ENCODE measurements around the gene TIFAB. TPM values are rescaled to one million over a fixed set of nuclear protein-coding genes. Genes with fewer than 3 reads are reported as not detected.

Gene TIFAB
- total RNA-seq, 1 donor from 2014 or later = not detected

DNA sequence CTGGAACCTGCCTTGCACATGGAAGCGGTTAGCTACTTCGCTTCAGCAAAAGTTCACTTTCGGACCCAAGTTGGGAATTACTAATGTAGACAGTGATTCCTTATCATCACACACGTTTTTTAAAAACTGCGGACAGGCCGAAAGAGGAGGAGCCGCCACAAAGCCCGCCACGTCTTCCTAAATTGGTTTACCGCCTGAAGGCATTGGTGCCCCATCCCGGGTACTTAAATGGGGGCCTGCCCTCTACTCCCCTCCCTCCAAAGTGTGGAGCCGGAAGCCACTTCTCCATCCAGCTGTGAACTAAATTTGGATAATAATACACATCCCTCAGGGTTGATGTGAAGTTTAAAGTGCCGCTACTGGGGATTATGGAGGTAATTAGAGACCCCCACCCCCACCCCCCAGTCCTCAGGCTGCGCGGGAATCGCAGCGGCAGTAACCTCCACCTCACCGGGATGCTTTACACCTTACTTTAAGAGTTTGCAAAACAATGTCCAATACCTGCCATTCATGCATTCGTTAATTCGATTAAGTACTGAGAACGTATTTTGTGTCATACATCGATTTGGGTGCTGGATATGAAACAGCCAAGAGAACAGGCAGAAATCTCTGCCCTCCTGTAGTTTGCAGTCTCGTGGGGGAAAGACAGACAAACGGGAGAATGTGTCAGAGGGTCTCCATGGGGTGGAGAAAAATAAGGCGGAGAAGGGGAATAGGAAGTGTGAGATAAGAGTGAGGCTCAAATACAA is 52.2 kb downstream of the TIFAB start:
- peaks cover 23% of the 10 kb centered on the region for H3K36me3 Mint-ChIP-seq (ENCODE audit: low read depth)
- peak overlapping the region; percentile 94 for H3K4me3 Mint-ChIP-seq (ENCODE audit: low read depth)
- intact Hi-C loops (cut with micrococcal nuclease) = loop anchor here (2.0 to 5.0 kb wide), 2 partner anchors 27 to 38 kb away; no protein-coding TSS in a partner anchor
- peak overlapping the region; percentile 98 for H3K27ac Mint-ChIP-seq
- no peak for DNase-seq (ENCODE audit: low spot score)
- peaks cover 9% of the 10 kb centered on the region for H3K27me3 Mint-ChIP-seq (ENCODE audit: low read depth)
- peaks cover 37% of the 10 kb centered on the region for H3K4me1 Mint-ChIP-seq (ENCODE audit: low read depth)
- peaks cover 2% of the 10 kb centered on the region for H3K9me3 Mint-ChIP-seq

DNA sequence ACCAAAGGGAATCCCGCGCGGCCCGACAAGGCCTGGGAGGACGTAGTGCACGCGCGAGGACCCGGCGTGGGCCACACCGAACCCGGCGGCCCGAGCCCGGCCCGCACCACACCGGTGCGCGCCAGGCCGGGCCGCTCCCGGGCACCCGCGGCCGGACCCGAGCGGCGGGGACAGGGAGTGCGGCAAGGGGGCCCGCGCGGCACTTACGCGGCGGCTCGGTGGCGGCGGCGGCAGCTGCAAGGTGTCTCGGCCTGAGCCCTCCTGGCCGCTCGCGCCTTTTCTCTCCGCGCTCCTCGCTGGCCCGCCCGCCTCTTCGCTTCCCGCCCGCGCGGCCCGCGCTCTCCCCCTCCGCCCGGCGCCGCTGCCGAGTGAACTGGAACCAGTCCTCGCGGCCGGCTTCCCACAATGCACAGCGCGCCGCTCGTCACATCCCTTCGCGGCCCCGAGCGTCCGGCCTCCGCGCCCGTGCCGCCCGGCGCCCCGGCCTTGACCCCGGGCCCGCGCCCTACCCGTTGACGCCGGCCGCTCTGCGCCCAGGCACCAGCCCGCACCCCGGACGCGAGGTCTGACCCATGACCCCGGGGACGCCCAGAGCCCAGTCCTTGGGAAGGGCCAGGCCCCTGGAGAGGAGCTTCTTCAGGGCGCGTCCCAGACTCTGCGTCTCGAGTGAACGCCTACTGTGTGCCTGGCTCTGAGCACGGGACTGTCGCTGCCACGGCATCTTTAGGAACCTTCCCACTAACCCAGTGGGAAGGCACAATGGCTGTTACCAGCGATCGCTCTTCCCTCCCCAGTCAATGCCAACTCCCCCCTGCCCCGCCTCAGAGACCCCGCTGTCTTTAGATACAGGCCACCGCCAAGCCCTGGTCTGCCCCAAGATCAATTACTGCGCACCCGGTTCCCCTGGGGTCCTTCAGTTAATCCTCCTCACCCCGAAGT is 53.0 kb downstream of the TIFAB start, which contains the start of gene MACROH2A1:
TSS of gene MACROH2A1 (minus strand) at position 377 of the 939 bp plus-strand sequence. CDS start 10,138 bp downstream, outside the sequence.
- Mint-ChIP-seq H3K36me3 (ENCODE audit: low read depth) (peaks cover 24% of the 10 kb centered on the region), H3K9me3 (no peaks in the 10 kb centered on the region), H3K4me1 (ENCODE audit: low read depth) (peaks cover 45% of the 10 kb centered on the region), H3K27me3 (ENCODE audit: low read depth) (peaks cover 9% of the 10 kb centered on the region), H3K4me3 (ENCODE audit: low read depth) (peak within 1 kb of the TSS; percentile 94), H3K27ac (peak within 1 kb of the TSS; percentile 98)
- intact Hi-C loops (cut with micrococcal nuclease) = loop anchor here (2.0 to 5.0 kb wide), 2 partner anchors 28 to 37 kb away; no protein-coding TSS in a partner anchor
- DNase-seq (ENCODE audit: low spot score) = peak; percentile 81

DNA sequence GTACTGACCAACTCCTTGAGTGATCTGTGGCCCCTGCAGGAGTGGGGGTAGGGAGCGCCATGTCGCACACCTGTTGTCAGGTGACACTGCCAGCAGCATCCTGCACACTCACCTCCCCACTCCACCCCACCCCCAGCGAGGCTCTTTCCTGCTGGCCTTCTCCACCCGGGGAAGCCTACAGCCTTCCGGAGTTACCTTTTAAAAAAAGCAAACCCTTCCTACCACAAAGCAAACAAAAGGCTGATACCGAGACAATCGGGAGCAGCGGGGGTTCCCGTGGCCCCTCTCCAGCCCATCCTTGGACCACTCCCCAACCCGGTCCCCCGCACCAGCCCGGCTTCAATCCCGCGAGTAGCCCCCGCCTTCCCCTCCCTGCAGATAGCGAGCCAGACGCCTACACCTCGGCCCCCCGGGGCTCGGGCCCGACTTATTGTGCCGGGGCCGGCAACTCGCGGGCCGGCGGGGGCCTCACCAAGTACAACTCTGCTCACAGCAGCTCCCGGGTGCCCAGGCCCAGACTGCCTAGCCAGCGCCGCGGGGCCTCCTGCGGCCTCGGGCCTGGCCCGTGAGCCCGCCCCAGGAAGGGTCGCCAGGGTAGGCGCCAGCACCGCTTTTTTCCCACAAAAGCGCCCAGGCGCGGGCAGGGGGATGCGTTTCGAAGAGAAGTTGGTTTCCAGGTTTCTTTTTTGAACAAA is 53.8 kb downstream of the TIFAB start:
- peaks cover 27% of the 10 kb centered on the region for H3K36me3 Mint-ChIP-seq (ENCODE audit: low read depth)
- peaks cover 9% of the 10 kb centered on the region for H3K27me3 Mint-ChIP-seq (ENCODE audit: low read depth)
- peaks cover 51% of the 10 kb centered on the region for H3K4me1 Mint-ChIP-seq (ENCODE audit: low read depth)
- peak overlapping the region; percentile 81 for H3K27ac Mint-ChIP-seq
- DNase-seq (ENCODE audit: low spot score) = peak; percentile 38
- peak overlapping the region; percentile 90 for H3K4me3 Mint-ChIP-seq (ENCODE audit: low read depth)
- H3K9me3 Mint-ChIP-seq = no peaks in the 10 kb centered on the region
- intact Hi-C loops (cut with micrococcal nuclease) = loop anchor here (2.0 to 5.0 kb wide), 2 partner anchors 28 to 36 kb away; no protein-coding TSS in a partner anchor

Other genes starting within 250 kb of the TIFAB start
- 285 and 302 TPM in 2 replicates for gene MACROH2A1, start 53.1 kb downstream of the TIFAB start, total RNA-seq
- gene DCANP1, start 5.0 kb downstream of the TIFAB start, total RNA-seq = not detected in 2 replicates
- not detected in 2 replicates for gene NEUROG1, start 83.6 kb upstream of the TIFAB start, total RNA-seq
- not detected in 2 replicates for gene CXCL14, start 126.6 kb upstream of the TIFAB start, total RNA-seq